Progenitor cell of endocrine pancreas (in vitro differentiated cells): ENCODE measurements around the gene CILP. TPM values are rescaled to one million over a fixed set of nuclear protein-coding genes. Genes with fewer than 3 reads are reported as not detected.

Experiments used
- DNase-seq: peaks from one replicate; pipeline ENCODE4 v3.0.0; 2021; ENCODE audit warnings: low spot score; ENCODE audit not compliant: unreplicated experiment
- H3K27ac Mint-ChIP-seq: 2 replicates; pipeline ENCODE4 v1.8.0; 2021; ENCODE audit warnings: mild to moderate bottlenecking, moderate library complexity, mixed read lengths
- H3K27me3 Mint-ChIP-seq: 2 replicates; pipeline ENCODE4 v1.8.0; 2021; ENCODE audit warnings: mixed read lengths
- H3K36me3 Mint-ChIP-seq: 2 replicates; pipeline ENCODE4 v1.8.0; 2022; ENCODE audit warnings: mixed read lengths; ENCODE audit not compliant: insufficient read depth
- H3K4me1 Mint-ChIP-seq: 2 replicates; pipeline ENCODE4 v1.8.0; 2021; ENCODE audit warnings: low read depth, mixed read lengths
- H3K4me3 Mint-ChIP-seq: 2 replicates; pipeline ENCODE4 v1.8.0; 2021; ENCODE audit warnings: low read depth, mild to moderate bottlenecking, moderate library complexity, mixed read lengths
- H3K9me3 Mint-ChIP-seq: 2 replicates; pipeline ENCODE4 v1.8.0; 2021; ENCODE audit warnings: low read depth, mixed read lengths
- total RNA-seq: library from RNA; stranded (reverse); gene quantifications from 2 replicates; pipeline ENCODE4 v1.2.1, GENCODE V29; 2021
- TF ChIP-seq, protein P1 (sequence below): fragments of 200-600 bp; sonication (generic); IDR thresholded peaks from one replicate; pipeline ENCODE4 v1.5.0; 2021; ENCODE audit warnings: antibody characterized with exemption, mild to moderate bottlenecking; ENCODE audit not compliant: unreplicated experiment

The CILP gene
- total RNA-seq, 1 donor from 2014 or later, result 0.29 TPM

DNA sequence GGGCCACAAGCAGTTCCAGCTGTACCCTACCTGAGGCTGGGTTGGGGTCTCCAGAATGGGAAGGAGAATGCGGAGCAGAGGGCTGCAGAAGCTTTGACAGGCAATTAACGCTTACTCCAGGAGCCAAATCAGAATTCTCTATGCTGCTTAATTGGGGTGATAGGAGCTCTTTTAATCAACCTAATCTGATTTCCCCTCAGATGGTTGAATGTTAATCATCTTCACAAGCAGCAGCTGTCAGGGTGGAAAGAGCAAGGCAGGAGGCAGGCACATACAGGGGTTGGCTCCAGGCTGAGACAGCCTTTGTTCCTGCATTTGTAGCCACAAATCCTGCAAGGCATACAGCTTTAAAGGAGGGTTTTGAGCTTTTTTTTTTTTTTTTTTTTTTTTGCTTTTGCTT lies 2.6 kb downstream of the CILP start:
- Mint-ChIP-seq H3K9me3 (no peaks in the 10 kb centered on the region), H3K36me3 (no peaks in the 10 kb centered on the region), H3K27ac (no peak overlapping the region), H3K27me3 (peaks cover 15% of the 10 kb centered on the region), H3K4me1 (no peaks in the 10 kb centered on the region), H3K4me3 (no peak overlapping the region)
- TF ChIP-seq, protein P1, sequence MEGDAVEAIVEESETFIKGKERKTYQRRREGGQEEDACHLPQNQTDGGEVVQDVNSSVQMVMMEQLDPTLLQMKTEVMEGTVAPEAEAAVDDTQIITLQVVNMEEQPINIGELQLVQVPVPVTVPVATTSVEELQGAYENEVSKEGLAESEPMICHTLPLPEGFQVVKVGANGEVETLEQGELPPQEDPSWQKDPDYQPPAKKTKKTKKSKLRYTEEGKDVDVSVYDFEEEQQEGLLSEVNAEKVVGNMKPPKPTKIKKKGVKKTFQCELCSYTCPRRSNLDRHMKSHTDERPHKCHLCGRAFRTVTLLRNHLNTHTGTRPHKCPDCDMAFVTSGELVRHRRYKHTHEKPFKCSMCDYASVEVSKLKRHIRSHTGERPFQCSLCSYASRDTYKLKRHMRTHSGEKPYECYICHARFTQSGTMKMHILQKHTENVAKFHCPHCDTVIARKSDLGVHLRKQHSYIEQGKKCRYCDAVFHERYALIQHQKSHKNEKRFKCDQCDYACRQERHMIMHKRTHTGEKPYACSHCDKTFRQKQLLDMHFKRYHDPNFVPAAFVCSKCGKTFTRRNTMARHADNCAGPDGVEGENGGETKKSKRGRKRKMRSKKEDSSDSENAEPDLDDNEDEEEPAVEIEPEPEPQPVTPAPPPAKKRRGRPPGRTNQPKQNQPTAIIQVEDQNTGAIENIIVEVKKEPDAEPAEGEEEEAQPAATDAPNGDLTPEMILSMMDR, result no peak
- DNase-seq, result no peak

GRCh38 chr15:65207280-65207840 lies 3.9 kb downstream of the CILP start:
- H3K27ac Mint-ChIP-seq, result no peak overlapping the region
- no peaks in the 10 kb centered on the region for H3K36me3 Mint-ChIP-seq
- H3K9me3 Mint-ChIP-seq, result no peaks in the 10 kb centered on the region
- no peak for DNase-seq
- H3K27me3 Mint-ChIP-seq, result peaks cover 15% of the 10 kb centered on the region
- no peak overlapping the region for H3K4me3 Mint-ChIP-seq
- TF ChIP-seq, protein P1, result no peak
- no peaks in the 10 kb centered on the region for H3K4me1 Mint-ChIP-seq

DNA sequence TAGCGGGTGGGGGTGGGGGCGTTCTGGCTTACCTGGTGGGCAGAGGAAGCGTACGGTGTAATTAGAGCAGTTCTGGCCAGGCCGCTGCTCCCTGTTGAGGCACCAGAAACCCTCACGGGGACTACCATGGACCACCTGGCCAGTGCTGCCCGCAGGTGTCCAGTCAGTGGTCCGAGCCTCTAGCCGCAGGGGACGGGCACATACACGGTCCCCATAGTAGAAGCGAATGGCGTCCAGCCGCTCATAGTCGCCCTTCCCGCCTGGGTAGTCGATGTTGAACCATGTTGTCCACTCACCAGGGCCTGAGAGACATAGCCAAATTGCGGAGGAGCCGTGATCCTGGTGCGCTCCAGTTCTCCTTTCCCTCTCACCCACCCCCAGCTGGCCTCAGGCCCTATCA lies 4.5 kb downstream of the CILP start:
- peaks cover 15% of the 10 kb centered on the region for H3K27me3 Mint-ChIP-seq
- H3K4me3 Mint-ChIP-seq, result no peak overlapping the region
- H3K9me3 Mint-ChIP-seq, result no peaks in the 10 kb centered on the region
- H3K36me3 Mint-ChIP-seq, result no peaks in the 10 kb centered on the region
- TF ChIP-seq, protein P1, result no peak
- H3K4me1 Mint-ChIP-seq, result peaks cover 1% of the 10 kb centered on the region
- DNase-seq, result no peak
- no peak overlapping the region for H3K27ac Mint-ChIP-seq

- H3K27me3 Mint-ChIP-seq, result peaks cover 15% of the 10 kb centered on the region
- H3K36me3 Mint-ChIP-seq, result no peaks in the 10 kb centered on the region
Measured at GRCh38 chr15:65204931-65205660, 6.2 kb downstream of the CILP start.

DNA sequence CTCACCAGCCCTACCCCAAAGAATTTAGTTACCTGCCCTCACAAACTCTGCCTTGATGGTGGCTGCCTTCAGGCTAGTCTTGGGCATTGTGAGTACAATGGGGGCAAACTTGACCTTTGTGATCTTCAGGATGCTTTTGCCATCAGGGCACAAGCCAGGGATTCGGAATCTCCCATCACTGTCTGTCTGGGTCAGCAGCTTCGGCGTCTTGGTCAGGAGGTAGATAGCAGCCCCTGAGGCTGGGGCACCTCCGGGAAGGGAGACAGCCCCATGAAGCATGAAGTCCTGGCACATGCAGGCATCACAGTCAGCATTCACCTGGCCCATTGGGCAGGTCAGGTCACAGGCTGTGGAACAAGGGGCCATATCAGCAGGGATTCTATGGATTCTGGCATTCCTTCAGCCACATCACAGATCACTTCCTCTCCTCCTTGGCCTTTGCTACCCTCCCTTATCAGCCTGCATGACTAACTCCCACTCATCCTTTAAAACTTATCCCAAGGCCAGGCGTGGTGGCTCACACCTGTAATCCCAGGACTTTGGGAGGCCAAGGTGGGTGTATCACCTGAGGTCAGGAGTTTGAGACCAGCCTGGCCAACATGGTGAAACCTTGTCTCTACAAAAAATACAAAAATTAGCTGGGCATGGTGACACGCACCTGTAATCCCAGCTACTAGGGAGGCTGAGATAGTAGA lies 6.9 kb downstream of the CILP start:
- DNase-seq, result no peak
- H3K36me3 Mint-ChIP-seq, result no peaks in the 10 kb centered on the region
- no peaks in the 10 kb centered on the region for H3K9me3 Mint-ChIP-seq
- H3K4me3 Mint-ChIP-seq, result no peak overlapping the region
- H3K27me3 Mint-ChIP-seq, result peaks cover 15% of the 10 kb centered on the region
- TF ChIP-seq, protein P1, result no peak
- H3K4me1 Mint-ChIP-seq, result peaks cover 2% of the 10 kb centered on the region
- H3K27ac Mint-ChIP-seq, result no peak overlapping the region

More at GRCh38 chr15:65204931-65205660, 6.2 kb downstream of the CILP start:
- no peak overlapping the region for H3K4me3 Mint-ChIP-seq
- TF ChIP-seq, protein P1, result no peak
- peaks cover 2% of the 10 kb centered on the region for H3K4me1 Mint-ChIP-seq
- H3K9me3 Mint-ChIP-seq, result no peaks in the 10 kb centered on the region
- DNase-seq, result no peak
- H3K27ac Mint-ChIP-seq, result no peak overlapping the region
